GM21367 (cell line): ENCODE data around the gene FXYD6.
"Not testable (repeated sequence)": the region's sequence is repeated elsewhere in the genome, so short reads cannot be mapped to it uniquely, and the experiment has no call there.

Experiments
- ATAC-seq: cut with Tn5 transposase; IDR thresholded peaks from one replicate; pipeline ENCODE4 v1.9.1; 2021; ENCODE audit not compliant: unreplicated experiment

Gene FXYD6

DNA sequence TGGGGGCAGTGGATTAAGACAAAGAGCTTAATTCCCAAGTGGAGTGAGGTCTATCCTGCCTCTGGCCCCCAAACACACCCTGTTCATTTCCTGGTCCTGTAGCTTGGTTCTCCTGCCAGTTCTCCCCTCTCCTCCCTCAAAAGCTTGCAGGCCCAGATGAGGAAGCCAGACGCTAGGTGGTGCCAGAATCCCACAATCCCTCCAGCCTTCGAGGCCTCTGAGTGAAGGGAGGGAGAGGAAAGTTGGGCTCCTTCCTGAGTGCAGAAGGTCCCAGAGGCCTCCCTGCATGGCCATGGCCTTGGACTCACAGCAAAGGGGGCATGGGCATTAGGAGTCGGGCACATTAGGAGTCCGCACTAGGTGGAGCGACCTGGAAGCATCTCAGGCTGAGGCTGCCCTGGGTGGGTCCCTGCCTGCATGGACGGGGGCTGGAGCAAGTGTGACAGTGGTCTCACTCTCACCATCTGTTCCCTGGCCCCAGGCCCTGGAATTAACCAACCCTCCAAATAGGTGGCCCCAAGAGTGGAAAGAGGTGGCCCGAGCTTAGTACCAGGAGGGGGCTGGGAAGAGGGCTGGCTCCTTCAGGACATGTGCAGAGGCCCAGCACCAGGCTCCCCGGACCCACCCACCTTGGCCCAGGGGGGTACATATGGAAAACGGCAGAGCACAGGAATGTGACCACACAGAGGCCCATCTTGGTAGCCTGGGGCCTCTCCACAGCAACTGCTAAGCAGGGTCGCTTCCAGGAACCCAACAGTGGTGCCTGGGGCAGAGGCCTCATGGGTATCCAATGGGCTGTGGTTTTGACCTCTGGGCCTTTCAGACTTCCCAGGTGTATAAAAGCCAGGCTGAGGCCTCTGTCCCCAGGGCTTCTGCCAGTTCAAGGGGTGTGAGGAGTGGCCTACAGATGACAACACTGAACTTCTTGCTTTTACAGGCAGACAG lies 57.1 kb downstream of the FXYD6 start:
- ATAC-seq: no peak

DNA sequence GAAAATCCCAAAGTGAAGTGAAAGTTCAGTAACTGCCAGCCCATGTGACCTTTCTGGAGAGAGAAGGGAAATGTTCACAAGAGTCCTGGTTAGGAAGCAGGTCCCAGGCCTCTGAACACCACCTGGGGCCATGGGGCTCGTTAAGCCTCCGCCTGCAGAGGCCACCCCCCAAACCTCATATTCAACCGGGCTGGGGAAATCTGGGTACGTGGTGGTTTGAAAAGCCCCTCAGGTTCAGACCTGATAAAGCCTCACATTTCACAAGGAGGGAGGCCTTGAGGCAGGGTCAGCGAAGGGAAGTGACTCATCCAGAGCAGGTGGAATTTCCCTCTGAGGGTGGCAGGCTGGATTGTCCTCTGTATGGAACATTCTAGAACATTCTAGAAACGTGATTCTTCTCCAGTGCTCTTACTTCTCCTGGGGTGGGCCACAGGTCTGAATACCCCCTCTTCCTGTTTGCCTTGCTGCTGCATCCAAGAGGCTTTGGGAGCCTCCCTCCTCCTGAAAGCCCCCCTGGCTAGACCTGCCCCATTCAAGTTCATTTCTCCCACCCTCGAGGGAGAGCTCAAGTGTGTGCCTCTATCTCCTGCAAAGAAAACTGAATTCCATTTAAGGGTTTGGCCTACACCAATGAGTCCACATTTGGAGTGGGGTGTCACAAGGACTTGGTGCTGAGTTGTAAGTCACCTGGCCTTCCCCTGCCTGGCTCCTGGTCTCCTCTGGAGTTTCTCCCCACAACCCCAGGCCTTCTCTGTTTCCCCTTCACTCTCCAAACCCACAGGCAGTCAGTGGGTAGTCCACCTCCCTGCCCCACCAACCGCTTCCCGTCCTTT lies 58.2 kb downstream of the FXYD6 start:
- ATAC-seq: no peak

DNA sequence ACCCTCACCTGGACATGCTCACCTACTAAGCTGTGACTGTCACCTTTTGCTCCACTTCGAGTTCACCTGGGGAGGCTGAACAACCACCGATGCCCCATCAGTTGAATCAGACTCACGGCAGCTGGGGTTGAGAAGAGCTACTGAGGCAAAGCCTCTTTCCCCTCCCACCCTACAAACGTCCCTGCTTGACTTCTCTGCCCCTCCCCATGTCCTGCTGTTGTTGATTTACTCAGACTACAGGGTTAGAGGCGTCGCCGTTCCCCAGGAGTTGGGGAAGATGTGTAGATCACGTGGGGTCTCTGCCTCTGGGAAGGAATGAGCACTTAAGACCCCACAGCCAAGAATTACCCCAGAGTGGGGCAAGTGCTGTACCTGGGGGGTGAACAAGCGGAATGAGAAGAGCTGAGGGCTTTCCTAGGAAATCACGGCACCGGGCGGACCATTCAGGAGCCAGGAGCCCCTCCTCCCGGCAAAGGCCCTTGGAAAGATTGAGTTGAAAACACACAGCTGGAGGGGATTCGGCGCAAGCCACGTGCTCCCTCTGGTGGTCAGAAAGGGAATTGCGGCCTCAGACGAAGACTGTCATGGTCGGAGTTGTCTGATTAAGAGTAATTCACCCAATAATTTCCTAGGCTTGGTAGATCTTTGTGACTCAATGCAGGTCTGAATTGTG lies 59.0 kb downstream of the FXYD6 start:
- ATAC-seq: no peak

DNA sequence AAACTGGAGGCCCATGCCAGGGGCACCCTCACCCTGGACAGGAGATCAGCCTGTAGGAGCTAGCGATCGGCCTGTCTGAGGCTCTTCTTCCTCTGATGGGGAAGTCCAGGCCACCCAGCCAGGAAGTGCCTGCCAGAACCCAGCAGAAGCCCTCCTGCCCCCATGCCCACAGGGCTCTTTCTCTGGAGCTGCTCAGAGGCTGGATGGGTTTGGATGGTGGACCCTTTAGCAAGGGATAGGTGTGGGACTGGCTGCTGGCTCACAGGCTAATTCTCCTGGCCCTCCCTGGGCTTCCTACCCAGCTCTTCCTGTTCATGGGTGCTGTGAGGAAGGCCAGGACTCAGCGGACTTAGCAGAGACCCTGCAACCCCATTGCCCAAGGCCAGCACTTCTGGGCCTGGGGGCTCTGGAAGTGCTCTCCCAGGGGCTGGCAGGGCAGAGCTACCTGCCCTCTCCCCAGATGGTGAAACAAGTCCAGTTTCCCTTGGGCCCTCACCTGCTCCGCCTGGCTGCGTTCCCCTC lies 59.6 kb downstream of the FXYD6 start:
- no peak for ATAC-seq

DNA sequence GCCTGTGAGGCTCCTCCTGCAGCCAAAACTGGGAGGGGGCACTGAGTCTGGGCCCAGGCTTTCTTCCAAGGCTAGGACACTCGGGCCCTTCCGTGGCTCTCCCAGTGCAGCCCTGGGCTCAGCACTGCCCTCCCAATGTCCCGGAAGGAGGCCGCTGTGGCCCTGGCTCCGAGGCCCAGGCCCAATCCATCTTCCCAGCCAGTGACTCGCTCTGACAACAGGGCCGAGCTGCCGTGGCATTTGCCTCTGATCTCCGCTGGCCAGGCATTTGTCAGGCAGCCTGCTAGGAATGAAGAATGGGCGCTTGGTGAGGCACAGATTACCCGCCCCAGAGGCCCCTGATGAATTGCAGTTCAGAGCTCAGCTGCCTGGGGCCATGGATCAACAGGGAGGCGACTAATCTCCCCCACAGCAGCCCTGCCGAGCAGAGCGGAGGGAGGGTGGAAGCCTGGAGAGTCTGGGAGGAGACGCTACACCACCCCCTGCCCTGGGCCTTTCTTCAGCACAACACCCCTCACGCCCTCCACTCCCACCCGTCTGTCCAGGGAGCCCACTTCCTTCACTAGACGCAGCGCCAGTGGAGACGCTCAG lies 60.2 kb downstream of the FXYD6 start:
- ATAC-seq: no peak

DNA sequence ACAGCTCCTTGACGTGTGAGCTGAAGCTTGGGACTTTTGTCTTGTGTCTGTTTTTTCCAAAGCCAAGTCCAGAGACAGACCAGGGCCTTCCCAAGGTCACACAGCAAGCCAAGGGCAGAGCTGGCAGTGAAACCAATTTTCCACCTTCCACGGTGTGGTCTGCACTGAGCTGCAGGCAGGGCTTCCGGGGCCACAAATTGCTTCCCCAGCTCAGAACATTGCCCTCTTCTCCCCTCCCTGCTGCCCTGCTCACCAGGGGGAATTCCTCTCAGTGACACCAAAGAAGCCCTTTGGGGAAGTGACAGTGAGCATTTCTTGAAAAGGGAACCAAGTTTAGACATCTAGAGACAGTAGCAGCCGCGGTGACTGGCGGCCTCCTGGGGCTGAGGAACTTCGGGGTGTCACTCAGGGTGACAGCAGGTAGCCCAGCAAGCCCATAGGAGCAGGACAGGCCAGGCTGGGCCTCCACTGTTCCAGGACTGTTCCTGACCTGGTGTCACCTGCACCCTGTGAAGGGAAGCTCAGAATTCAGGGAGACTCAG lies 61.1 kb downstream of the FXYD6 start:
- peak; percentile 41 for ATAC-seq

DNA sequence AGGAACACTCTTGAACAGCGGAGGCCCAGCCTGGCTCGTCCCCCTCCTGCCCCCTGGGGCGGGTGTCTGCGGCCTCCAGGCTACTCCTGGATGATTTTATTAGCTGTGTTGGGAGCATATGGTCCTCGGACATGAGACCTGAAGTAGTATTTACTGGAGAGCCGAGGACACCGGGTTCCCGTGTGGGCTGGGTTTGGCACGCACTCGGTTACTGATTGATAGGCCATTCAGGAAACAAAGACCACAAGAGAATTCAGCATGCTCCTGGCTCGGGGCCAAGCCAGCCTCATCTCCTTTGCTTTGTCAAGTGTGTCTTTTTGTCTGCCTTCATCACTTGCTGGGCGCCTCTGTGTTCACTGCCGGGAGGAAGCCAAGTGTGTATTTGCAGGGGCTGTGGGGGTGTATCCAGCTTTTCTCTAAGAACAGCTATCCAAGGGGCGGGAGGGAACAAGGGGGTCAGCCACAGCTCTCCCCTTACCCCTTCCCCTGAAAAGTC lies 61.6 kb downstream of the FXYD6 start:
- ATAC-seq: peak; percentile 33

DNA sequence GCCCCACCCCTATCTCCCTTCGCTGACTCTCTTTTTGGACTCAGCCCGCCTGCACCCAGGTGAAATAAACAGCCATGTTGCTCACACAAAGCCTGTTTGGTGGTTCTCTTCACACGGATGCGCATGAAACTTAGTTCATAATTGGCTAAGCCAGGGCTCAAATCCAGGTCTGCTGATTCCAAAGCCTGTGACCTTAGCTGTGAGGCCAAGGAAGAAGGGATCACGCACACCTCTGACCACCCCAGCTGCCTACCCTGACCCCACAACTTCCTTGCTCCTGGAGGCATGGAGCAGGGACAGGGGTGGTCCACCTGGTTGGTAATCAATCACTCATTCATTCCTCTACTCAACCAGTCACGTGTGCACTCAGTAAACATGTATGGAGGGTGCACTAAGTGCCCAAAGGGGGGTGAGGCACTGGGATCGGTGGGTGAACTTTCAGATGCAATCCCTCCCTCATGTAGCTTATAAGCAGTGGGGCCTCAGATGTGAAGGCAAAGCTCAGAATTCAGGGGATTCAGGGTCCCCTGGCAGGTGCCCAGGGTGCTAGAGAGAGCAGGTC lies 62.2 kb downstream of the FXYD6 start:
- ATAC-seq: no peak

DNA sequence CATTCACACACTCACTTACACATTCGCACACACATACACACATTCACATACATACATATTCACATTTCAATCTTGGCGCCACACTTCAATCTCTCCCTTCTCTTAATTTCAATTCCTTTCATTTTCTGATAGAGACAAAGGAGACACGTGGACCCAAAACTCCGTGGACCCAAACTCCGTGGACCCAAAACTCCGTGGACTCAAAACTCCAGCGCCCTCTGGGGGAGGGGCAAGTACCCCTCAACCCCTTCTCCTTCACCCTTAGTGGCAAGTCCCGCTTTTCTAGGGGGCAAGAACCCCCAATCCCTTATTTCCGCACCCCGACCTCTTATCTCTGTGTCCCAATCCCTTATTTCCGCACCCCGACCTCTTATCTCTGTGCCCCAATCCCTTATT lies 66.4 kb downstream of the FXYD6 start:
- not testable (repeated sequence) for ATAC-seq

DNA sequence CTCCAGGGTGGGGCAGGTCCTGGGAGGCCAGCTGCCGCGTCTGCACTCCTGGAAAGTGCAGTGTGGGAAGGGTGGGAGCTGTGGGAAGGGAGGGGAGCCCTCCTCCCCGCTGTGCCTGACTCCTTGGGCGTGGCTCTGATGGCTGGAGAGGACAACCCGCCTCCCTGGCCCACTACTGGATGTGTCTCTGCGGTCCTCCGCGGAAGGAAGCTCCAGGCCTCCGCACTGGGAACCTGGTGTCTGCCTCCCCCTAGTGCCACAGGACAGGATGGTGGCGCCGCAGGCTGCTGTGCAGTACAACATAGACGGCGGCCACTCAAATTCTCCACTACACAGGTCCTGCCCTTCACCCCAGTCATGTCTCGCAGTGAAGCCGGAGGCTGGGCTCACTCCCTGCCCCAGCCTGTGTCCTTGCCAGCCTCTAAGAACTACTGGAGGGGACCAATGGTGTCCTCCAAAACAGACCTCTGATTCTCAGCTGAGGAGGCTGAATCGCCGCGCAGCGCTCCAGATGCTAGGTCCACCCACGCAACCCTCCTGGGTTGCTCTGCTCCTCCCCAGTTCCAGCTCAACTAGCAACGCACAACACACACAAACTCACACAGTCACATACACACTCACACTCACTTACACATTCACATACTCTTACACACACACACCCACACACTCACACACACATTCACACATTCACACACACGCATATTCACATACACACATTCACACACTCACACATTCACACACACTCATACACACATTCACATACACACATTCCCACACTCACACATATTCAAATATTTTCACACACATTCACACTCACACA lies 67.0 kb downstream of the FXYD6 start:
- ATAC-seq: no peak

DNA sequence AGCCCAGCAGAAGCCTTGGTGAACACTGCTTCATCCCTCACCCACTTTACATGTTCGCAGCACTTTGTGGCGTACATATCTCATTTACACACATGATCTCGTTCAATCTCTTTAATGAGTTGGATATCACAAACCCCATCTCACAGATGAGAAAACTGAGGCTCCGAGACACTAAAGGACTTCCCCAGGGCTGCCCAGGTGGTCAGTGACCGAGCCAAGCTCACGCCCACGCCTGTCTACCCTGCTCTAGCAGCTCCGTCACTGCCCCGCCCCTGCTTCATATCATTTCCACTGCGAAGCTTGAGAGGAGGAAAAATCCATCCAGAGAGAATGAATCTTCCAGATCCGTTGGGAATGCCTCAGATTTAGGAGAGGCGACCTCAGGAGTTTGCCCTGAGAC lies 67.7 kb downstream of the FXYD6 start:
- no peak for ATAC-seq

DNA sequence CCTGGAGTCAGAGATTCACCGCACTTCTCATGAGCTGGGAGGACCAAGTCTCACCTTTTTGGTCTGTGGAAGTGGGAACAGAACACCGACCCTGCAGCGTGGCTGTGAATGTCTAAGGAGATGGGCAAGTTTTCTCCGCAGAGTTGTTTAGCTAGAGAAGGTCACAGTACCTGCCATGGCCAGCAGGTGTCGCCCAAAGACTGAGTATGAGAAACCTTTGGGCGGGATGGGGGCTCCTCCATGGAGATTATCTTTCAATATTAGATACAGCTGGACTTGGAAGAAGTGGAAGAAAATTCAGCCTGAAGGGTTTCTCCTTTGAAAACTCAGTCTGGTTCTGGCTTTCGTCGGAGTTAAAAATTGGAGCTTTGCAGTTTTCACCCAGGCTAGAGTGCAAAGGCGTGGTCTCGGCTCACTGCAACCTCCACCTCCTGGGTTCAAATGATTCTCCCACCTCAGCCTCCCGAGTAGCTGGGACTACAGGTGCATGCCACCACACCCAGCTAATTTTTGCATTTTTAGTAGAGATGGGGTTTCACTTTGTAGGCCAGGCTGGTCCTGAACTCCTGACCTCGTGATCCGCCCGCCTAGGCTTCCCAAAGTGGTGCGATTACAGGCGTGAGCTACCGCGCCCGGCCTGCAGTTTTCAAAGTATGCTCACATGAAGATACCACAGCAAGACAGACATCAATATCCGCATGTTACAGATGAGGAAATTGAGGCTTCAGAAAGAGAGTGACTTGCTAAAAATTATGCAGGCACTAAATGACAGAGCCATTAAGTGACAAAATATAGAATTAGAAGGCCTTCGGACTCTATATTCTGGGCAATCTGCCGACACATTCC lies 68.8 kb downstream of the FXYD6 start:
- no peak for ATAC-seq

DNA sequence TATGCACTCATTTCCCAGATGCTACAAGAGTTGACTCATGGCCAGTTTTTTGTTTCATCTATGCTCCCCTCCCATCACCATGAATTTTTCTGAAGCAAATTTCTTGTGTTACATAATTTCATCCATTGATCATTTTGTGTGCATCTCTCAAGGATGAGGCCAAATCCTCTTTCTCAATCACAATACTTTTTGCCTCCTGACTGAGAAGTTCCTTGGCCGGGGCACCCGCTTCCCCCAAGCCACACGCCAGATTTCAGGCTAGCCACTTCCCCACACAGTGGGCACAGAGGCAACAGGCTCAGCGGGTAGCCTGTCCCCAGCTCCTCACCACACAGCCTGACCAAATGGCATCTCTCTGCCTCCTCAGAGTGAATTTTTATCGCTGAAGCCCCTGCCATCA lies 69.6 kb downstream of the FXYD6 start:
- ATAC-seq: no peak

DNA sequence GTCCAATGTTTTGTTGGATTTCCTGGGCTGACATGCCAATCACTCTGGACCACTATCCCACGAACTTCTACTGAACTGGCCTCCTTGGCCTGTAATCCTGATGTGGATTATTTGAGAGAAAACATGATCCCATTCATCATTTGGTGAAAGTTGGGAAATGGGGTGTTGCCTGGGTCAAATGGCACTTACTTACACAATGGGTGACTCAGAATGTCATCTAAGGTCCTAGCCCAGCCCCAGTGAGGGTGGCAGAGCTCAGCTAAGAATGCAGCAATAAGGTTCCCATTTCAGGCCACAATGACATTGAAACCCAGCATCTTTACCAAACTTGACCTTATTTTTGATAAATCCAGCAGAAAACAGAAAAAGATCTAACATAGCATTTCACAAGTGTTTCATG lies 71.4 kb downstream of the FXYD6 start:
- ATAC-seq: no peak

DNA sequence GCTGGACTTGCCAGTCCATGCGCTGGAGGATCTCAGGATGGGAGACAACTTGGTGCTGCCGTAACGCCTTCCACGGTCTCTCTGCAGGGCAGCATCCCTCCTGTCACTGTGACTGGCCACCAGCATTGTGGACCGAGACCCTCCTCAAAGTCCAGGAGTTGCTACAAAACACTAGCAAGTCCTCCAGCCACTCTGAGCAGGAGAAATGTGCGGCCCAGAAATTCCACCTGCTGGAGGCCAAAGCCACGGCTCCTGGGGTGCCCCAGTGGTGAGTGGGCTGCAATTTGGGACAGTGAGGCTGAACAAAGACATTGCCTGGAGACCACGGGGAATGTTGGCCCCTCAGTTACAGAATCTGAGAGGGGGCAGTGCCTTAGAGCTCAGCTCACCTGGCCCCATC lies 72.6 kb downstream of the FXYD6 start:
- no peak for ATAC-seq

DNA sequence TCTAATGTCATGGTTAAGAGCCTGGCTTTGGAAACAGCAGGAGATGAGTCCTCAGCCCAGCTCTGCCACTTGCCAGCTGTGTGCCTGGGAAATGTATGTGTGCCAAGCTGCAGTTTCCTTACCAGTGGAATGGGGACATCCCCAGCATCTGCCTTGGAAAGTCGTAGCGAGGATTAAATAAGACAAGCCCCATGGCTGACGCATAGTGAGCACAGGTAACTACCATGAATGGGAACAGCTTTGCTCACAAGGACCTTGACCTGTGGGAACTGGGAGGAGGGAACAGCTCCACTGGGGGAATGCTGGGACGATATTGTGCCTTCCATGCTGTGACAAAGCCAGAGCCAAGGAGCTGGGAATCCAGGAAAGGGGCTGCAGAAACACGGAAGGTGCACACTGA lies 76.8 kb downstream of the FXYD6 start:
- ATAC-seq: no peak

DNA sequence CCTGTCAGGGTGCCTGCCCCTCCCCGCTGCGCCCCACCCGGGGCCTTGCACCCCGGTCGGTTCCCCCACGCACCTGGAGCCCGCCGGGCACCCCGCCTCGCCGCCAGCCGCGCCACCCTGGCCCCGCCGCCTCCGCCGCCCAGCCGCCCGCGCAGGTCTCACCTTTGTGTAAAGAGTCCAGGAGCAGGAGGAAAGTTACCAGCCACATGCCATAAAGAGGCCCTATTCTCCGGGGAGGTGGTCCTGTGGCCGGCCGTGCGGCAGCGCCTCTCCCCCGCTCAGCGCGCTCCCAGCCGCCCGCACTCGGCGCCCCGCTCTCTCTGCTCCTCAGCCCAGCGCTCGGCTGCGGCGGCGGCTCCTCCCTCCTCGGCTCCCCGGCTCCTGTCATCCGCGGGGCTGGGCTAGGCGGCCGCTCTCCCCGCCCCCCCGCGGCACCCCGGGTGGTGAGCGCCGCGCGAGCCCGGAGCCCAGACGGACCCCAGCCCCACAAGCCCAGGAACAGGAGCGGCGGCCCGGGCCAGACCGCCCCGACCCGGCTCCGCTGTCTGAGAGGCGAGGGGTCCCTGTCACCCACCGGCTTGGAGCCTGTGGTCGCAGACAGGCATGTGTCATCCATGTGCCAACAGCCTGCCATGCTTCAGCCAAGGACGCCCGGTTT lies 79.5 kb downstream of the FXYD6 start, which contains the start of gene DSCAML1:
TSS of gene DSCAML1 (minus strand) at position 345 of the 658 bp plus-strand sequence. CDS start at position 208, 137 bp downstream.
- ATAC-seq: no peak

DNA sequence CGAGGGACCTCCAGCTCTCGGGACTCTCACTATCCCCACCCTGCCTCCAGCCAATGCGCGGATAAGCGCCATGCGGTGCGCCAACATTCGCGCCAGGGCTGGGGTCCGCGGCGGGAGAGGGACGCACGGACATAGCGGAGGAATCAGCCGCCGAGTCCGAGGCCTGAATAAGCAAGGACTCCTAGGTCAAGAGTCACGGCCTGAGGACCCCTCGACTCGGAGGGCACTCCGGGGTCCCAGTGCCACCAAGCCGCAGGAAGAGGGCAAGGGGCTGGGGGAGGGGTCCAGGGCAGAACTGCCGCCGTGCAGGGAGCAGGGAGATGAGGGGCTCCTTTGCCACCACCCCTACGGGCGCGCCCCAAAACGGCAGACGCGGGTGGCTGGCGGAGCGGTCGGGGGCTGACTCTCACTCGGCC lies 80.0 kb downstream of the FXYD6 start:
- no peak for ATAC-seq
